NCI-H146 treated with DMSO at 0.1 percent for 48 hours (cell line): ENCODE measurements around the gene TRIM65.
A peak's percentile ranks its signal among the peaks of the same experiment; 100 is the strongest.

ENCODE experiments used
- DNase-seq: peaks from one replicate; lab custom pipeline; 2025; ENCODE audit not compliant: unreplicated experiment; lab: John Stamatoyannopoulos, UW

The TRIM65 gene

DNA sequence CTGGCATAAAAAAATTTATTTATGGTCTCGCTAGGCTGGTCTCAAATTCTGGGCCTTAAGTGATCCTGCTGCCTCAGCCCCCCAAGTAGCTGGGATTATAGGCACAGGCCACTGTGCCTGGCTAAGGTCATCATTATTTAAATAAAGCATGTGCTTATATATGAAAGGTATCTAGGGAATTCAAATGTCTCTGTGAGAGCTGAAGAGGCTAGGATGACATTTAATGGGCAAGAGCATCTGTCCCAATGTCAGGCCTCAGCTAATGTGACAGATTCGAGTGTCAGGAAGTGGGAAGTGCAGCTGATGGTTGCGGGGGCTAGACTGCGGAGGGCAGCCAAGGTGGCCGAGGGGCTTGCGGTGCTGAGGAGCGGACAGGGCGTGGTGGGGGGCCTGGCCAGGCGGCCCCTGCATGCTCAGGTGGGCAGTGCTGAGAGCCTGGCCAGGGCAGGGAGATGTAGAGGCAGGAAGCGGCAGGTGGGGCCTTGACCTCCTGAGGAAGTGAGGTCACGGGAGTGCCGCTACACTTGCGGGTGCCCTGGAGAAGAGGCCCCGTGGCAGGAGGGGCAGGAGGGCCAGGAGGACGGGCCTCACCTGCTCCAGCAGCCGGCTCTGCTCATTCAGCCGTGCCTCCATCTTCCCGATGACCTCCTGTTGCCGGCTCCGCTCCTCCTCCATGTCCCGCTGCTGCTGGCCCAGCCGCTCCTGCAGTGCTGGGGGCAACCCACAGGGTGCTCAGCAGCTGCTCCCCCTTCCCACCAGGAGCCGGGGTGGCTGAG is 20.6 kb upstream of the TRIM65 start:
- no peak for DNase-seq

DNA sequence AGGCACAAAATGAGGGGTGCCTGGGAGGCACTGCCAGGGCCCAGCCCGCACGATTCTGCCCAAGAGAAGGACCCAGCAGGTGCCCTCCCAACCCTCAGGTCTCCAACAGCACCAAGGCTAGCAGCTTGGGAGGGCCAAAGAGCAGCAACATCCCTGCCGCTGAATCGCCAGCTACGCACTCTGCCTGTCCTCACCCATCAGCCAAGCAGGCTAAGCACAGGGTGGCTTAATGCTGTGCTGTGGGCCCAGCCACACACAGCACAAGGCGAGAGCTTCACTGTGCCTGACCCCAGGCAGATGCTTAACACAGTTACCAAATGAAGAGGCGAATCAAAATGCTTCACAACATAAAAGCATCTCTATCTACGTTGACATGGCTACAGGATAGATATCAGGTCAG is 18.5 kb upstream of the TRIM65 start:
- DNase-seq: no peak

DNA sequence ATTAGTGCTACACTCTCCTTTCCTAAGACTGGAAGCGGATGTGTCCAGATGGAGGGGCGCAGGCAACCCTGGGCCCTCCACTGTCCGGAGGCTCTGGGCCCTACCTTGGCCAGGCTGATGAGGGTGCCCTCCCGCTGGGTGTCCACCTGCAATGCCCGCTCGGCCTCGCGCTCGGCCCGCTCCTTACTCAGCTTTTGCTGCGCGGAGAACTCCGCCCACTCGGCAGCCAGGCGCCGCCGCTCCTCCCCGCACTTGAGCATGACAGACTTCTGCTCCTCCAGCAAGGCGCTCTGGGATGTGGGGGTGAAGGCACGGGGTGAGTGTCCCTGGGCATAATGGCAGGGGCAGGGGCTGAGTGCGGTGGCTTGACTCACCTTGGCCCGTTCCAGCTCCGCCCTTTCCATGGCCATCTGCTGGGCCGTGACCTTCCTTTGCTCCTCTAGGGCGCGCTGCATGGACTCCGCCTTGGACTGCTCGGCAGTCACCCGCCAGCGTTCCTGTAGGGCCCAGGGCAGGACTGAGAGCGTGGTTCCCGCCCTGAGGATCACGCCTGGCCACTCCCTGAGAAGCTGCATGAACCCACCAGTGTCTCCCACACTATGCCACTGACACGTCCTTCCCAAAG is 18.0 kb upstream of the TRIM65 start:
- DNase-seq: no peak

DNA sequence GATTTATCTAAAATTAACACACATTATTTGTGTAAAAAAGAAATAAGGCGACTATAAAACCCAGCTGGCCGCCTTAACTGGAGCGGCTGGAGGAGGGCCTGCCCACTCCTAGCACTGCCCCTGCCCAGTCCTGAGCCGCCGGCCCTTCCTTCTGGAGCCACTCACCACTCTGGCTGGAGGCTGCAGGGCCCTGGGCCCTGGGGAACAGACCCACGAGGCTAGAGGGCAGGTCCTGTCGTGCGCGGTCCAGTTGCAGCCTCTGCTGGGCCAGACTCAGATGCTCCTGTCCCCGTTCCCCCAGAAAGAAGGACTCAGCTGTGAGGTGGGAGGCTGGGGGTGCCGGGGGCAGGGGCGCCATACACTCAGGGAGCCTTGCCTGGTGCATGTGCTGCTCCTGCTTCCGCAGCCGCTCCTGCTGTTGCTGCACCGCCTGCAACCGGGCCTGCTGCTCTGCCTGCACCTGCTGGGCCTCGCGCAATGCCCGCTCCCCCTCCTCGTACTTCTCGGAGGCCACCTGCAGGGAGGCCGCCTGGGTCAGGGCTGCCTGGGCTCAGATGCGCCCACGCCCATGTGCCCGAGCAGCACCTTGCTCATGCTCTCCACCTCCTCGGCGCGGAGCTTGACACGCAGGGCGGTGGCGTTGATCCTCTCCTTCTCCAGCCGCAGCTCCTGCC is 16.9 kb upstream of the TRIM65 start:
- DNase-seq: no peak

DNA sequence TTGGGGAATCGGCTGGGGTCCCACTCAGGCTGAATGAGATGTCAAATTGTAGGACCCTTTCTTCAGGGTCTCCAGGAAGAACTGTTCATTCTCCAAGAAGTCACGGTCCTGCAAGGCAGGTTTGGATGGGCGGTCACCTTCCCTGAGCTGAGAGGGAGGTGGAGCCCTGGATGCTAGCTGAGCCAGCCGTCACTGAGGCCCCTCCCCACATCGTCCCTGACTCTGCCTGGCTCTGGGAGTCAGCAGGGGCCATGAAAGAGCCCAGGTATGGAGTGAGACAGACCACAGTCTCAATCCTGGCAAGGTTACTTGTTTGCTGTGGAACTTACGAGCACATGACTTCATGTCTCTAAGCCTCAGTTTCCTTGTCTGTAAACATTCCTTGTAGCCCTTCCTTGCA is 13.9 kb upstream of the TRIM65 start:
- DNase-seq: peak; percentile 11

DNA sequence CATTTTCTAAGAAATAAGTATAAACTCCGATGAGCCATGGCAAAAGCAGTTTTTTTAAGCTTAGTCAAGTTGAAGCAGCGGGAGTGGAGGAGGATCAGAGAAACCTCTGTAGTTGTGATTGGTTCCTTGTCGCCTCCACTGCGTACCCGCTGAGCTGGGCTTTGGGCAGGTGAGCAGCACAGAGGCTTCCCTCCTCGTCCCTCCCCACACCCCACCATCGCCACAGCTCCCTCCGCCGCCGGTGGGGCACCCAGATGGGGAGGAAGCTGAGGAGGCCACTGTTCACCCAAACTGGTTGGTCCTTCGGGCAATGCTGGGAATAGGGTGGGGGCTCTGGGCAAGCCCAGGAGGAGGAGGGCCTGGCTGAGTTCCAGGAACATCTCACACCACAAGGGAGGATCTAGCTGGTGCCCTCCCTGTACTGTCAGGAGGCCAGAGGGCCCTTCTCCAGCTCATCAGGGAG is 13.1 kb upstream of the TRIM65 start:
- DNase-seq: peak; percentile 83

DNA sequence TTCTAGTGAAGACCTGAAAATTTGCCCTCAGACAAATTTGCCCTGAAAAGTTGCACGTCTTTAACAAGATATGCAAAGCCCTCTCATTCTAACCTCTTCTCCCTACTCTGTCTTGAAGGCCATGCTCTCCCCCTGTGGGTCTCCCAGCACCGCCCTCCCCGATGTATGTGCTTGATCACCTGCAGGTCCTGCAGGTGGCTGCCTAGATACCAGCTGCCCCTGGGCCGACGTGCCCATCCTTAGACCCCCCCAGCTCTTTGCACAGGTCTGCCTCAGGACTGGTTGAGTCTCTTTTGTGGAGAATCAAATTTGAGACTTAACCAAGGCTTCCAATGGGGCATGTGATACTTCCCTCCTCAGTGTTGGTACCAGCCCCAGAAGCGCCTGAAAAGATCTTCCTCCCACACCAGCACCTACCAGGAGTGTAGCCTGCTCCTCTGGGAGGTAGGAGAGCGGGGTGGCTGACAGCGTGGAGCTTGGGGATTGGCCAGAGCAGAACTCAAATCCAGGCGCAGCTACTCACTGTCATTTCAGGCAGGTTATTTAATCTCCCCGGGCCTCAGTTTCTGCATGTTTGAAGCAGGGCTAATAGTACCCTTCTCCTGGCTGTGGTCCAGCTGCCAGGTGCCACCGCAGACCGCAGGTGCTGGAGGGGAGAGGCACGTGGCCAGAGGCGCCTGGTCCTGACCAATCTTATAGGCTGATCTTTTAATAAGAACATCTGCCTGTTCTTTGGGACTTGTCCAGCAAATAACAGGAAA is 12.5 kb upstream of the TRIM65 start:
- peak; percentile 83 for DNase-seq

DNA sequence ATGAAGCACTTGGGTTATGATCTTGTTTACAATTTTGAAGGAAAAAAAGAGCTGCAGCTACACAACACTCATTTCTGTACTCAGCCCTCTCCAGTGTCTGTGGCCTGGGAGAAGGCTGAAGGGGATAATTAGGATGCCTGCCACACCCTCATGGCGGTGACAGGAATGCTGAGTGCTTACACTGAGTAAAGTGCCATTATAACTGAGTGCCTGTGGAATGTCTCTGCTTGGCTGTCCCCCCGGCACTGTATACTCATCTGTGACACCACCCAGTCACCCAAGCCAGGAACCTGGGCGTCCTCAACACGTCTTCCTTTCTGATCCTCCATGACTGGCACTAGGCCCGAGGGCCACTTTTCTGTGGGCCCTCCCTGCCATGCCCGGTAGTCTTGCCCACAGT is 11.4 kb upstream of the TRIM65 start:
- no peak for DNase-seq

DNA sequence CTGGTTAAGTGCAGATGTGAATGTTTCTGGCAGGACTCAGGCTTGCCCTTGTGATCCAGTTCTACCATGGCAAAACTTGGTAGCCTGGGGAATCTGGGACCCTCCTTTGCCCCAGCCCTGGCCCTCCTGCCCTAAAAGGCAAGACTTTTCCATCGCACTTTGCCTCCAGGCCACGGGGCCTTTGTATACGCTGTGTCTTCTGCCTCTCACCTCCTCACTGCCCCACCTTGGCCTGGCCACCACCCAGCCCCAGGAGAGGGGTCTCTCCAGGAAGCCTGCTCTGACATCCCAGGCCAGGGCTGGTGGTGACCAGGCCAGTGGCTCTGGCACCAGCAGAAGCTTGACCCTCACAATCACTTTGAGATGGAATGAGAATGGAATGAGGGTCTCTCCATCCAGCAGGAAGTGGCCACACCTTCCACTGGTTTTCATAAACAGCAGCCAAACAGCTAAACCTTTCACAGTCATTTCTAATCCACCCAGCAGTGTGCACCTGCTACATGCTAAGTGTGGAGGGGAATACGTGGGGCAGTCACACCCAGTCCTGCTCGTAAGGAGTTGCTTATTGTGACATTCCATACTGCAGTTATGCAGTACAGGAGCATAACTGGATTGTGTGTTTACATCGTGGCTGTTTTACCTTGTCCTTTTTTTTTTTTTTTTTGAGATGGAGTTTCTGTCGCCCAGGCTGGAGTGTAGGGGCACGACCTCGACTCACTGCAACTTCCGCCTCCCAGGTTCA is 9.6 kb upstream of the TRIM65 start:
- no peak for DNase-seq

DNA sequence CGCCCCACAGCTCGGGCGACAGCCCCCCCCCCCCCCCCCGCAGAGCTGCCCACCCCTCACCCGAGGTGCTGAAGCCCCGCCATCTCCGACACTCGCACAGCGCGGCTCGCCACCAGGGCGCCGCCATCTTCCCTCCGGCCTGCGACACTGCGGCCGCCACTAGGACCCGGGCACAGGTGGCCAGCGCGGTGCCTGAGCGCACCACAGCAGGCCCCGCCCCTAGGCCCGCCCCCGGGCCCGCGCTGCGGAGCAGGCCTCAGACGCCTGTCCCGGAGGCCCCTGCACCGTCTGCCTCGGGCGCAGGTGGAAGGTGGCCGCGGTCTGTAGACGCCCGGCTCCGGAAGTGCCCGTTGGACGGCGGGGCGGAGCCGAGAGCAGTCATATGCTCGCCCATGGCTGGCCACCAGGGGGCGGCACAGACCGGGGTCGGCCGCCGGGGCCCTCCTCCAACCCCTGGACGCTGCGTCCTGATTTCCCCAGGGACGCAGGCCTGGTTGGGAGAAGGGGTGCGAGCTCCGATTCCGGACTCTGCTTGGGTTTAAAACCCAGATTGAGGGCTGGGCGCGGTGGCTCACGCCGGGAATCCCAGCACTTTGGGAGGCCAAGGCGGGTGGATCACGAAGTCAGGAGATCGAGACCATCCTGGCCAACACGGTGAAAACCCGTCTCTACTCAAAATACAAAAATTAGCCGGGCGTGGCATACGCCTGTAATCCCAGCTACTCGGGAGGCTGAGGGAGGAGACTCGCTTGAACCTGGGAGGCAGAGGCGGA is 8.2 kb upstream of the TRIM65 start, which contains the start of gene MRPL38:
Gene MRPL38, minus strand, starts transcription at position 136 of the 773 bp plus-strand sequence. Its CDS starts 9 bp downstream, at position 127.
- DNase-seq: peak; percentile 92

DNA sequence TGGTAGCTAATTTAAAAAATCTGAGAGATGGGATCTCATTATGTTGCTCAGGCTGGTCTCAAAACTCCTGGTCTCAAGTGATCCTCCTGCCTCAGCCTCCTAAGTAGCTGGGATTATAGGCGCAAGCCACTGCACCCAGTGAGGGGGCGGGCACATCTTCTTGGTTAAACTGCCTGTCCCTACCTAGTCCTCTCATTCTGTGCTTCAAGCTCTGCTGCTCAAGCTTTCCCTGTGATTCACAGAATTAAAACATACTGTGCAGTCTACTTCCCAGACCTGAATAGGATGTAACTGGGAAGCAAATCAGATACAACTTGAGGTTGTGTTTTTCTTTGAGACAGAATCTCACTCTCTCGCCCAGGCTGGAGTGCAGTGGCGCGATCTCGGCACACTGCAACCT is 5.7 kb upstream of the TRIM65 start:
- no peak for DNase-seq

DNA sequence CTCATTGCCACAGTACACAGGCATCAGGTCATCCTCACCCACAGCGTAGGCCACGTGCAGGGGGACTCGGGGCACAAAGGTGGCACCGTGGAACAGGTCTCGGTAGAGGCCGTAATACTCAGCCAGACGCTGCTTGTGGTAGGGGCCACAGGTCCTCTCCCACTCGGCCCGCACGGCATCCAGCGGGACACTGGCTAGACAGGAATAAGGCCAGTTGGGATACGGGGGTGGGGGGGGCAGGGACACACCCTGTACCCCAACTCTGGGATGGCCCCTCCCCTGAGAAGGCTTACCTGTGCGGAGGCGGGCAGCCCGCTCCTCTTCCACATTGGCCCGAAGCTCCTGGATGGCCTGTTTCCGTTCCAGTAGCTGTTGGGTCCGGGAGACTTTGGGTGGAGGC is 5.0 kb upstream of the TRIM65 start:
- no peak for DNase-seq

DNA sequence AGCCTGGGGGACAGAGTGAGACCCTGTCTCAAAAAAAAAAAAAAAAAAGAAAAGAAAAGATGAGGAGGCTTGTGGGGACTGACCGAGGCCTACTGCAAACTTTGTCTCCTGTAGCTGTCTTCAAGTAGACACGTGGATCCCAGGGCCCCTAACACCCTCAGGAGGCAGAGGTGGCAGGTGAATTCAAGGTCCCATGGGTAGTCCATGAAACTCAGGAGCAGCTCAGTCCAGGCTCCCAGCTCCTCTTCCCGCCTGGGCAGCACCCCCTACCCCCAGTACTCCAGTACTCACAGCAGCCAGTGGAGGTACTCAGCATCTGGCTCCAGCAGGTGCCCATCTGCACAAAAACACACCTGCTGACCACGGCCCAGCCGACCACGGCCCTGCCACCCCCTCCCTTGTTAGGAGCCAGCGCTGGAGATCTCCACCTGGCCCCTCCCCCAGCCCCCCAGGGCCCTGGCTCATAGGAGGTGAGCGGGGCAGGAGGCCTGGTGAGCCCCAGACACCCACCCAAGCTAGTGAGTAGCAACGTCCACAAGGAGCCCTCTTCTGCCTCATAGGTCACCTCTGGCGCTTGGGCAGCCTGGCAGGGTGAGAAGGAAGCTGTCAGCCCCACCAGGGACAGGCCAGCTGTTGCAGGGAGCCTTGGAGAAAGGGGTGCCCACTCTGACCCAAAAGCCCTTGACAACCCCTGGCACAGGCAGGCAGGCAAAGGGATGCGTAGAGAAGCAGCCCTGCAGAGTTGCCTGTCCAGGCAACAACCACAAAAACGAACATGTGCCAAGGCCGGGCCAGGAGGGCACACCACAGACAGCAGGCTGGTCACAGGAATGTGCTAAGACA is 4.2 kb upstream of the TRIM65 start:
- DNase-seq: no peak

DNA sequence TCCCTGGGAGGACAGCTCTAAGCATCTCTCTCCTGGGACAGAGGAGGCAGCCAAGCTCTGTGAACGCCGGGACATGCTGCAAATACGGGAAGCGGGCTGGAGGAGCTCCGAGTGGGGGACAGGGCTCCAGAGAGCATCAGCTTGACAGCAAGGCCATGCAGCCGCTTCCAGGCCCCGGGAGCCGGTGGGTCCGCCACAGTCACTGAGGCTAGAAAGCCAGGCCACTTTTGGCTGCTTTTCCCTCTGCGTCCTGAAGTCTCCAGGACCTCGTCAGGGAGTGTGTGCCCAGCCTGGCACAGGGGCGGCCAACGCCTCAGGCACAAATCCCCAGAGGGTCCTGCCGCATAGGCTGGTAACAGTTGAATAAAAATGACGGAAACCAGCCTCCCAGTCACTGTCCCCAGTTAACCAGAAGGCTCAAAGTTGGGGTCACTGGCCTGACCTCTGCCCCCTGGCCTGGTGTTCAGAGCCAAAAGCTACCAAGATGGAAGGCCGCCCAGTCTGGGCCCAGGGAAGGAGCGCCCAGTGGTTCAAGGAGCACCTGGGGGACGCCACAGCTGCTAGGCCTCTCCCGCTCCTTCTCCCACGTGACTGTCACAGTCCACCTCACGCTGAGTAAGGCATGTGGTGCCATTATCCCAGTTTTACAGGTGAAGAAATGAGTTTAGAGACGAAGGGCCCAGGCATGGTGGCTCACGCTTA is 3.2 kb upstream of the TRIM65 start:
- DNase-seq: no peak

DNA sequence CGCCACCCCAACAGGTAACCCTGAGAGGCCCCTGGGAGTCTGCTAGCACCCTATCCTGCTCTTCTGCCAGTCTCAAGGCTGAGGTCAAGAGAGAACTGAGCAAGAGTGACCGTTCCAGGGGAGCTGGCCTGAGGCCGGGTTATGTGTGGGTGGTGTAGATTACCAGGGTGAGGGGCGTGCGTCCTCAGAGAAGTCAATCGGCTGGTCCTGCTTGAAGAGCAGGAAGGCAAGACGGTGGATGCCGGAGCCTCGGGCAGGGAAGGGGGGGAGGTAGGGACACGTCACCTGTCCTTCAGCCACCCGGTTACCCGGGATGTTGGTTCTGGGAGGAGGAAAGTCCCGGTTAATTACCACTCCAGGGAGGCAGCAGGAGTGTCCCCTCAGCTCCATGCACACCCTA is 2.6 kb upstream of the TRIM65 start:
- DNase-seq: no peak

DNA sequence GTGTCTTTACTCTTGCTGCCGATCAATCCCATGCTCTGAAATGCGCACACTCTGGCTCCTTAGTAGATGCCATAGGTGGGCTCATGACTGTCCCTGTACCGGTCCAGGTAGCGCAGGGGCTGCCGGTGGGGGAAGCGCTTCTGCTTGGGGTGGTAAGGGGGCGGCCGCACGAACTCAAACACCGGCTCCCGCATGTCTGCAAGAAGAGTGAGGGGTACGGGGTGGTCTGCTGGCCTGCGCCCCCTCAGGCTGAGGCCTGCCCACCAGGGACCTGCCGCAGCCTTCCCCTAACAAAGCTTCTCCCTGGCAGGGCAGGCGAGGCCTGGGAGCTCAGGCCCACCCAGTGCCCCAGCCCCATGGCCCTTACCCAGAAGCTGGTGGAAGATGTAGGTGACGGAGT is 2.0 kb upstream of the TRIM65 start:
- DNase-seq: no peak

DNA sequence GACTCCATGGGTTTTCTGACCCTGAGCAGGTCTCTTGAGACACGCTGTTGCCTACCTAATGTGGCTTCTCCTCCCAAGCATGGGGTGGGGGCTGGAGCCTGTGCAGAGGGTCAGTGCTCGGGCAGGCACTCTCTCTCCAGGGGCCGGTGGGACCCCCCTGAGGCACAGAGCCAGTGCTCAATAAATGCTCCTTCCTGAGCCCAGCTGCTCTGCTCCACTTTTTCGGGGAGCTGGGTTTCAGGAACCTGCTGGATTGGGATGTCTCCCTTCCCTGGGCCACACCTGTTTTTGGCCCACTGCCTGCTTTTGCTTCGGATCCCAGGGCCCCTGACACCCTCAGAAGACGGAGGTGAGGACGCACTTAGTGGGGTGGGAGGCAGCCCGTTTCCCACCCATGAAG is 1.3 kb upstream of the TRIM65 start:
- DNase-seq: no peak
